Posterior cingulate gyrus (tissue), 11 donors: ENCODE results near the gene KANSL1.
A peak's percentile ranks its signal among the peaks of the same experiment; 100 is the strongest.
"Not testable (repeated sequence)": the region's sequence is repeated elsewhere in the genome, so short reads cannot be mapped to it uniquely, and the experiment has no call there.

Source experiments
- DNase-seq, 10 donors: peaks; one replicate each; pipeline versions ENCODE4 v3.0.0 to v3.0.0-alpha.2; 2020 to 2021; ENCODE audit warnings: mixed read lengths in 3 of 10
- intact Hi-C: fragments of 100-400 bp; cut with DNase I; formaldehyde crosslinking; loops from one replicate; pipeline ENCODE4 v1.15.1; 2023

The KANSL1 gene

GRCh38 chr17:46028981-46029565 lies 164.2 kb downstream of the KANSL1 start:
- peak in 1 of 10 donors; percentile 5 for DNase-seq
- intact Hi-C loops: no loop called here

GRCh38 chr17:46028374-46028773 lies 164.9 kb downstream of the KANSL1 start:
- intact Hi-C loops: no loop called here
- DNase-seq: peak in 1 of 10 donors; percentile 12

GRCh38 chr17:46027976-46028325 lies 165.3 kb downstream of the KANSL1 start:
- no peak for DNase-seq
- intact Hi-C loops: no loop called here

- intact Hi-C loops: no loop called here
- peak in 1 of 10 donors; percentile 12 for DNase-seq
Observed at GRCh38 chr17:46027048-46027975, 165.9 kb downstream of the KANSL1 start.

GRCh38 chr17:46026166-46027047 lies 166.8 kb downstream of the KANSL1 start:
- intact Hi-C loops: no loop called here
- DNase-seq: peak in 1 of 10 donors; percentile 15

- intact Hi-C loops: no loop called here
- peak in 2 of 10 donors; percentile 12 to 67 for DNase-seq
Observed at GRCh38 chr17:46025510-46026165, 167.6 kb downstream of the KANSL1 start.

- DNase-seq: peak in 2 of 10 donors; percentile 2 to 59
Observed at GRCh38 chr17:46025060-46025459, 168.2 kb downstream of the KANSL1 start.

GRCh38 chr17:46024590-46024989 lies 168.6 kb downstream of the KANSL1 start:
- DNase-seq: peak in 2 of 10 donors; percentile 7 to 50
- intact Hi-C loops: no loop called here

More at GRCh38 chr17:46025060-46025459, 168.2 kb downstream of the KANSL1 start:
- intact Hi-C loops: no loop called here

GRCh38 chr17:46023783-46024388 lies 169.3 kb downstream of the KANSL1 start:
- DNase-seq: peak in 1 of 10 donors; percentile 18
- intact Hi-C loops: no loop called here

GRCh38 chr17:46023366-46023765 lies 169.9 kb downstream of the KANSL1 start:
- intact Hi-C loops: not testable (repeated sequence)
- peak in 2 of 10 donors; percentile 4 to 19 for DNase-seq

- peak in 1 of 10 donors; percentile 10 for DNase-seq
- intact Hi-C loops: no loop called here
Observed at GRCh38 chr17:46020998-46021397, 172.2 kb downstream of the KANSL1 start.

- intact Hi-C loops: no loop called here
- DNase-seq: peak in 3 of 10 donors; percentile 15 to 87 (median 17)
Observed at GRCh38 chr17:46020023-46020761, 173.0 kb downstream of the KANSL1 start.

- intact Hi-C loops: not testable (repeated sequence)
- DNase-seq: peak in 3 of 10 donors; percentile 8 to 55 (median 38)
Observed at GRCh38 chr17:46019408-46019925, 173.8 kb downstream of the KANSL1 start.

- intact Hi-C loops: no loop called here
- peak in 5 of 10 donors; percentile 33 to 87 (median 61) for DNase-seq
Observed at GRCh38 chr17:46013502-46014165, 179.6 kb downstream of the KANSL1 start.

- intact Hi-C loops: no loop called here
- DNase-seq: peak in 3 of 10 donors; percentile 50 to 82 (median 74)
Observed at GRCh38 chr17:46013127-46013501, 180.1 kb downstream of the KANSL1 start.

- intact Hi-C loops: no loop called here
- peak in 3 of 10 donors; percentile 43 to 77 (median 60) for DNase-seq
Observed at GRCh38 chr17:46012506-46013079, 180.6 kb downstream of the KANSL1 start.

- intact Hi-C loops: no loop called here
- peak in 2 of 10 donors; percentile 75 to 82 for DNase-seq
Observed at GRCh38 chr17:46011711-46012505, 181.3 kb downstream of the KANSL1 start.
